GM03348 (cell line): ENCODE data around the gene PNMT.

Source experiments
- DNase-seq: peaks from one replicate; pipeline ENCODE4 v3.0.0; 2012; ENCODE audit warnings: low spot score

PNMT gene, protein sequence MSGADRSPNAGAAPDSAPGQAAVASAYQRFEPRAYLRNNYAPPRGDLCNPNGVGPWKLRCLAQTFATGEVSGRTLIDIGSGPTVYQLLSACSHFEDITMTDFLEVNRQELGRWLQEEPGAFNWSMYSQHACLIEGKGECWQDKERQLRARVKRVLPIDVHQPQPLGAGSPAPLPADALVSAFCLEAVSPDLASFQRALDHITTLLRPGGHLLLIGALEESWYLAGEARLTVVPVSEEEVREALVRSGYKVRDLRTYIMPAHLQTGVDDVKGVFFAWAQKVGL

DNA sequence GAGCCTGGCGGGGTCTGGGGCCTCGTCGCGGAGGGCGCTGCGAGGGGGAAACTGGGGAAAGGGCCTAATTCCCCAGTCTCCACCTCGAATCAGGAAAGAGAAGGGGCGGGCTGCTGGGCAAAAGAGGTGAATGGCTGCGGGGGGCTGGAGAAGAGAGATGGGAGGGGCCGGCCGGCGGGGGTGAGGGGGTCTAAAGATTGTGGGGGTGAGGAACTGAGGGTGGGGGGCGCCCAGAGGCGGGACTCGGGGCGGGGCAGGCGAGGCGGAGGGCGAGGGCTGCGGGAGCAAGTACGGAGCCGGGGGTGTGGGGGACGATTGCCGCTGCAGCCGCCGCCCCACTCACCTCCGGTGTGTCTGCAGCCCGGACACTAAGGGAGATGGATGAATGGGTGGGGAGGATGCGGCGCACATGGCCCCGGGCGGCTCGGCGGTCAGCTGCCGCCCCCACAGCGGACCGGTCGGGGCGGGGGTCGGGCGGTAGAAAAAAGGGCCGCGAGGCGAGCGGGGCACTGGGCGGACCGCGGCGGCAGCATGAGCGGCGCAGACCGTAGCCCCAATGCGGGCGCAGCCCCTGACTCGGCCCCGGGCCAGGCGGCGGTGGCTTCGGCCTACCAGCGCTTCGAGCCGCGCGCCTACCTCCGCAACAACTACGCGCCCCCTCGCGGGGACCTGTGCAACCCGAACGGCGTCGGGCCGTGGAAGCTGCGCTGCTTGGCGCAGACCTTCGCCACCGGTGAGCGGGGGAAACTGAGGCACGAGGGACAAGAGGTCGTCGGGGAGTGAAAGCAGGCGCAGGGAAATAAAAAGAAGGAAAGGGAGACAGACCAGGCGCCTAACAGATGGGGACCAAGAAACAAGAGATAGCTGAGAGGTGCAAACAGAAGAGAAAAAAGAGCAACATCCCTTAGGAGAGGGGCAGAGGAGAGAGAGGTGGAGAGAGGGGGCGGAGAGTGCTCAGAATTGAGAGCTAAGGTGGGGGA lies at the start of gene PNMT:
PNMT (plus strand) TSS at position 509 of the 980 bp plus-strand sequence; CDS start at position 532, 23 bp downstream.
- peak; percentile 72 for DNase-seq

DNA sequence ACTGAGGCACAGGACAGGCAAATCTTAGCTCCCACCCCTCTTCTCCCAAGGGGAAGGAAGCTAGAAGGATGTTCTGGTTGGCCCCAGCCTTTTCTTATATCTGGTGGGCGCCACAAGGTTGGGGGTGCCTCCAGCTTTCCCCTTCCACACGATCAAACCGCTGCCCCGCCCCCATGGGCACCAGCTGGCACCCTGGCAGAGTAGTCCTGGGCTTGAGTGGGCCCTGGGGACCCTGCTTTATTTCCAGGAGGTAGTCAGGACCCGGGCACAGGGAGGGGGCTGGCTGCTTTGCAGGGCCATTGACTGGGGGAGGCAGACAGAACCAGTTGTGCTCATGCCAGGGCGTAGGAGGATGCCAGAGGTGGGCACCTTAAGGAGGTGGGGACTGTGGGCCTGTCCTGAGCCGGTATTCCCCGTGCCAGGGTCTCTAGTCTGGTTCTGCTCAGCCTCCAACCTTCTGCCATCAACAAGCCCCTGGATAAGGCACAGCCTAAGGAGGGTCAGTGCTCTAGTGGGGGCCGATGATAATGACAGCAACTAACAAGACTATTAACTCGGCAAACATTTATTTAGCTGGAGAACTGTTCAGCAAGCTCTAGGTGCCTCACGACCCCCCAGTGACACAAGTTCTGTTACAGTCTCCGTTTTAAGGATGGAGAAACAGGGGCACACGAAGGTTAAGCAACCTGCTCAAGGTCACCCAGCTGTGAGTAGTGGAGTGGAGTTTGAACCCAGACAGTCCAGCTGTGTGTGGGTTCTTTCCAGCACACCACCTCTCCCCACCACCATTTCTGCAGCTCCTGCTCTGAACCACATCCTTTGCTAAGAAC lies 49.1 kb upstream of the PNMT start:
- DNase-seq: no peak

DNA sequence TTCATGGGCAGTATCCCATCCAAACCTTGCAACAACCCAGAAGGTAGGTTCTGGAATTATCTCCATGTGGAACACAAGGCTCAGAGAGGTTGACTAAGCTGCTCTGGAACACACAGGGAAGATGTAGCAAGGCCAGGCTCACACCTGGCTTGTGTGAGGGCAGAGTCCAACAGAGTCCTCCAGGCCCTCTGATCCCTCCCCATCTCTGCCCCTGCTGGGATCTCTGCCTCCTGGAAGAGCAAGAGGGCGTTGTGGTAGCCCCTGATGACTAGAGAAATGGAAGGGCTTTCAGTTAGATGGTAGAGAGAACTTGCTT lies 48.5 kb upstream of the PNMT start:
- DNase-seq: no peak

DNA sequence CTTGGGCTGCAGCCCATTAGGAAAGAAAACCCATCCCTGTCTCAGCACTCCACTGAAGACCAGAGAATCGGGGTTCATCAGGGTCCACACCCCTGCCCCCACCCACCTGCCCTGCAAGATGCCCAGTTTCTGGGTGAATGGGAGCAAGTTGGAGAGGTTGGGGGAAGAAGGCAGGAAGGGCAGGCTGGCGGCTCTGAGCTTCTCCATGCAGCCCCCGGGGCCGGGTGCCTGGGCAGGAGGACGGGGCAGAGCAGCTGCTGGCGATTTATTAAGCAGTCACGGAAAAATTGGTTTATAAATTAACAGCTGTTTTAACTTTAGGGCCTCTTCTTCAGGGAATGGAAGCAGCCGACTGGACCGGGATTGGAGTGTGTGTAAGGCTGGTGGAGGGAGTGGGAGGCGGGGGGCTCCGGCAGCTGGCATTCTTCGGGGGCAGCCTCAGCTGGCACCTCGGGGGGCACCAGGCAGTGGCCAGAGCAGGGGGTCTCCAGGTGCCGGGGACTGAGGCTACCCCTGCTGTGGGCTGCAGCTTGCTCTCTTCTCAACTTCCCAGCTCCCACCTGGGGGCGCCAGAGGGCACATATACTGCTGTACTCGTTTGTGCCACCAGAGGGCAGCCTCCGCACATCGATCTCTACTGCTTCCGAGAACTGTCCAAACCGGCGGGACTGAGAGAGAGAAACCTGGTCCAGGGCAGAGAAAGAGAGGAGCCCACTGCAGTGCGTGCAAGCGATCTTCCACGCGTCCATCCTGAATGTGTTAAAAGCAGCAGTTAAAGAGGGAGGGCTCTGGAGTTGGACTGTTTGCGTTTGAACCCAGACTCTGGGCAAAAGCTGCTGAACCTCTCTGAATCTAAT lies 46.5 kb upstream of the PNMT start:
- DNase-seq: peak; percentile 92

DNA sequence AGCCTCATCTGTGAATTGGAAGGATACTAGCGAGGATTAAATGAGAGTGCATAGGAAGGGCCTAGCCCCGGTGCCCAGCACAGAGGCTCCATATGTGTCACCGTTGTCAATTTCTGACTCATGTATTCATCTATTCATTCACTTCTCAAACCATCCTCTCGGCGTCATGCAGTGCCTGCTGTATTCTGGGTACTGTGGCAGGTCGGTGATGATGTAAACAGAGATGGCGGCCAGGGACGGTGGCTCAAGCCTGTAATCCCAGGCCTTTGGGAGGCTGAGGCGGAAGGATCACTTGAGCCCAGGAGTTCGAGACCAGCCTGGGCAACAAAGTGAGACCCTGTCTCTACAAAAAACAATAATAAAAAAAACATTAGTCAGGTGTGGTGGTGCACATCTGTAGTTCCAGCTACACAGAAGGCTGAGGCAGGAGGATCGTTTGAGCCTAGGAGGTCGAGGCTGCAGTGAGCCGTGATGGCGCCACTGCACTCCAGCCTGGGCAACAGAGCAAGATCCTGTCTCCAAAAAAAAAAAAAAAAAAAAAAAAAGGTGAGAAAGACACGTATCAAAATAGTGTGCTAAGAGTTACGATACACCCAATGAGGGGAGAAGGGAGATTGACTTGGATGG lies 45.8 kb upstream of the PNMT start:
- no peak for DNase-seq

DNA sequence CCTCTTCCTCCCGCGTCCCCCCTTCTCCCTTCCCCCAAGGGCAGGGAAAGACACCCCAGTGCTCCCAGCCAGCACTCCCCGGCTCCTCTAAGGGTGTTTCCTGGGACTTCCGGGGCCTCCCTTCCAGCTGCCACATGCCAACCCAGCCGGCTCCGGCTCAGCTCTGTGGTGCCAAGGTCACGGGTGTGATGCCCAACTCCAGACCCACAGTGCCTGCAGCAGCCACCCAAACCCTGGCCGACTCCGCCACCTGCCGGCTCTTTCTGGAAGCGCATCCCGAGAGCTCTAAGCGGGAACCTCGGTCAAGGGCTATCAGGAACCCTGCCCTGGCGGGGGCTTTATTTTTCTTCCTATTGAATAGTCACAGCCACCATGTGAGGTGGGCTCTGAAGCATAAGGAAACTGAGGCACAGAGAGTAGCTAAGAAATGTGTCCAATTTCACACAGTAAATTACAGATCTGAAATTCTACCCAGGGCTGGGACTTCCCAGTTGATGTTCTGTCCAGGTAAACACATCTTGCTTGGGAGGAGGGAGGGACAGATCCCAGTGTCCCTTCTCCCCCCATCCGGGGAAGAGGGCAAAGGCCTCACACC lies 44.8 kb upstream of the PNMT start:
- peak; percentile 90 for DNase-seq

DNA sequence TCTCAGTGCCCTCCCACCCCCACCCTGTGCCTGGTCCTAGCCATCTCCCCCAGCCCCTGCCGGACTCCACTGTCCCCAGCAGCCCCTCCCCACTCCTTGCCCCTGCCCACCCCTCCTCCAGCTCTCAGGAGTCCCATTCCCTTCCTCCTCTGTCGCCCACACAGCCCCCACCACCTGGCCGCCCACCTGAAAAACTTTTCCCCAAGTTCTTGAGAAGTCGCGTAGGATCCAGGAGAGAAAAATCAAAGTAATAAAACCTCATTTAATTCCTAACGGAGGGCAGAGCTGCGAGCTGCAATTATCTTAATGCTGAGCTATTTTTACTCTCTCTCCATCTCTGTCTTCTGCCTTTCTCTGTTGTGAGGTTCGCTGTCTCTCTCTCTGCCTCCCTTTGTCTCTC lies 43.9 kb upstream of the PNMT start:
- DNase-seq: no peak

DNA sequence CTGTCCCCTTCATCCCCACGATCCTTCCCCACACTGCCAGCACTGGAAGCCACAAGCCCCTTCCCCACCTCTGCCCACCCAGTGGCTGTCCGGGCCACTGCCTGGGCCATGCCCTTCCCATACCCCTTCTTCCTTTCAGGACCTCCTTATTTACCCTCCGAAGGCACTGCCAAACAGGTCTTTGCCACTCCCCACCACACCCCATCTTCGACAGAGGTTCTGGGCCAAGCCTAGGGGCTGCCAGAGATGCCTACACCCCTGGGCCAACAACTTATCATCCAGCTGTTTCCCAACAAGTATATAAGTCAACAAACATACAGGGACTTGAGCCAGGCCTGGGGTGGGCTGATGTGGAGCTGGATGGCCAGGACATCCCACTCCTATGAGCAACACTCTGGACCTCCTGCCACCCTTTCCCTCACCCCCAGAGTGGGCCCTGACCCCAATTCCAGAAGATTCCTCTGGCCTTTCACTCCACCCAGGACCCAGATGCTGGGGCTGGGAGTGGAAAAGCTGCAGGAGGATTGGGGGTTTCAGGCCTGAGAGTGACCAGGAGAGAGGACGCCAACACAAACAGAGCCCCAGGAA lies 43.0 kb upstream of the PNMT start:
- no peak for DNase-seq

DNA sequence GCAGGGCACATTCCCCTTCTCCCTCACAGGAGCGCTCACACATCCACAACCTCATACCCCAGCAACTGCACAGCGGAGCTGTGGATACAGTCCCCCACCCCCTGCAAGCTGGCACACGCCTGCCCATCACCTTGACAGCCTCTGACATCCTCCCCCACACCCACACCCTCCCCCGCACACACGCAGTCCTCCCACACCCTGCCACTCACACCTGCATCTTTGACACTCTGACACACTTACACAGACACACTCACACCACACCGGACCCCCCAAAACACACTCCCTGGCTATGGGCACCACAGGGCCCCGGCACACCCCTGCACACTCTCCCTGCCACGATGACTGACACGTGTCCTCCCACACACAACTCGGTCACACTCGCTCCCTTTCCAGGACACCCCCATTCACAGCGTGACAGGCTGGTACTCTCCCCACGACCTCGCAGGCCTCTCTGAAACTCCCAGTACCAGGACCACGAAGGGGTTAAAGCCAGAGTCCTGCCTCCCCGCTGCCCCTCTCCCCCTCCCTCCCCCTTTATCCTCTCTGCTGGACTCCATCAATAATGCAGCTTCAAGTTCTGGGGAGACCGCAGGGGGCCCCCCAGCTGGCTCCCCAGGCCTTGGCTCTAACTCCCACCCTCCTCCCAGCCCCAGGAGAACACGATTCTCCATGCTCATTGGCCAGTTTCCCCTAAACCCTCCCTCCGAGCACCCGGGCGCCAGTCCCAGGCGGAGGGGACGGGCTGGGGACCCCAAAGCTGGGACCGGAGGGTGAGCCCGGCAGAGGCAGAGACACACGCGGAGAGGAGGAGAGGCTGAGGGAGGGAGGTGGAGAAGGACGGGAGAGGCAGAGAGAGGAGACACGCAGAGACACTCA lies 41.8 kb upstream of the PNMT start, which contains the start of gene PPP1R1B:
PPP1R1B (plus strand) TSS at position 782 of the 876 bp plus-strand sequence. CDS start 441 bp downstream, outside the sequence.
- no peak for DNase-seq

DNA sequence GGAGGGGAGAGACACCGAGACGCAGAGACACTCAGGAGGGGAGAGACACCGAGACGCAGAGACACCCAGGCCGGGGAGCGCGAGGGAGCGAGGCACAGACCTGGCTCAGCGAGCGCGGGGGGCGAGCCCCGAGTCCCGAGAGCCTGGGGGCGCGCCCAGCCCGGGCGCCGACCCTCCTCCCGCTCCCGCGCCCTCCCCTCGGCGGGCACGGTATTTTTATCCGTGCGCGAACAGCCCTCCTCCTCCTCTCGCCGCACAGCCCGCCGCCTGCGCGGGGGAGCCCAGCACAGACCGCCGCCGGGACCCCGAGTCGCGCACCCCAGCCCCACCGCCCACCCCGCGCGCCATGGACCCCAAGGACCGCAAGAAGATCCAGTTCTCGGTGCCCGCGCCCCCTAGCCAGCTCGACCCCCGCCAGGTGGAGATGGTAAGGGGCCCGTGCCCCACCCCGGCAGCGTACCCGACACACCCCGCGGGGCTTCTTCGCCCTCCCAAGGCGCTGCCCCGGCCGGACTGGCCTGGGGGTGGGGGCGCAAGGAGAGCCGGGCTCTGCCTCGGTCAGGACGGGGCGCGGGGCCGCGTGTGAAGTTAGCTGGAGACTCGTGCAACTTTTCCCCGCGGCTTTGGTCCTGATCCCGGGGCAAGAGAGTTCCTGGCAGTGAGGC lies 41.1 kb upstream of the PNMT start:
- DNase-seq: no peak

DNA sequence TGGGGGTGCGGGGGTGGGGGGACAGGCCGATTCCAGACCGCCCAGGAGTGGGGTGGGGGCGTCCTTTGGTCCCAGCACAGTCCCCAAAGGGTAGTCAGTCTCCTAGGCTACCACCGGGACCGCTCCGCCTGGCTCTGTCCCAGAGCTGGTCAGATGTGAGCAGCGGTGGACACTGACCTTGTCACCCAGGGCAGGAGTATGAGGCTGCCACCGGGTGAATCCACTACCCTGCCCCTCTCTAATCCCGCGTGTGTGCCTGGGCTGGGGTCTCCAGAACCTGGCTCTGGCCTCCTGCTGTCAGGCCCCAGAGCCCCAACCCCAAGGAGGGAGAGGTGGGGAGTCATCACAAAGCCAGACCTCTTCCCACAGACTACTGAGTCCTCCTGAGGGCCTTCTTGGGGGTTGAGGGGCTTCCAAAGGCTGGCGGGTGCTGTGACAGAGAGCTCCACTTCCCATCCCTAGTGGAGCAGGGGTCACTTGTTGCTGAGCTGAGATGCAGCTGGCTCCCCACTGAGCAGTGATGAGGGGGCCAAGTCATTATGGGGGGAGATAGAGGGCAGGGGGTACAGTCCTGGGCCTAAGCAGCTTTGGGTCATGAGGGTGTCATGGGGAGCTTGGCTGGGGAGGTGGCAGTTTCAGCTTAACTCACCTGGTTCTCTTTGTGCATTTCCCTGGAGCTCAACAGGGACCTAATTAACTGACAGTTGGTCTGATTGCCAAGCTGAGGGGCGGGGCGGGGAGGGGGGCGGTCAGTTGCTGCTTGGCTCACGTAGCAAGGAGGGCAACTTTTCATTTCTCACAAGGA lies 40.3 kb upstream of the PNMT start:
- DNase-seq: no peak

DNA sequence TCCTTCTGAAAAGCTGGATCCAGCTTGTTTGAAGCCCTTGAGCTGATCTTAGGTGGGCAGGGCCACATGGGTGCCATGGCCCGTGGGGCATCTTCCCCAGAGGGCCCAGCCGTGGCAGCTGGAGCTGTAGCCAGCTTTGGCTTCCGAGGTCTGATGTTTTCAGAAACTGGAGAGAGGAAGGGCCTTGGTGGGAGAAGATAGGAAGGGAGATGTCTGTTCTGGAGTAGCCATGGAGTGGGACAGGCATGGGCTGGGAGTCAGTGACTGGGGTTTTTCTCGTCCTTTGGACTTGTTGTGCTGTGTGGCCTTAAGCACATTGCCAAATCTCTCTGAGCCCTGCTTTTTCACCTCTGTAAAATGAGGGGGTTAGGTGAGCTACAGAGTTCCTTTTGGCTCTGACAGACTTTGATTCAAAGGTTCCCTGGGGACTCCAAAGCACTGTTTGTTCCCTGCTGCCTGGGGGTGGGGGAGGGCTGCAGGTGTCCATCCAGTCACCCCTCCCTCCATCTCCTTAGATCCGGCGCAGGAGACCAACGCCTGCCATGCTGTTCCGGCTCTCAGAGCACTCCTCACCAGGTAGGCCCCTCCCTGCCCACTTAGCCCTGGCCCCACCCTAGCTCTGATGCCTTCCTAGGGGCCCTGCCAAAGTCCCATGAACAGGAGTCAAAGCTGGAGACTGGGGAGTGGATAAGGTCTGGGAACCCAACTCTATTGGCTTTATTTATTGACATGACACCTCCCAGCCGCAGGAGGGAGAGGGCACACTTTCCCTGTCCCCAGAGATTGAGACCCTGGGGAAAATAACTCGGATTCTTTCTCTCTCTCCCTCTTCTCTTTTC lies 39.4 kb upstream of the PNMT start:
- no peak for DNase-seq

DNA sequence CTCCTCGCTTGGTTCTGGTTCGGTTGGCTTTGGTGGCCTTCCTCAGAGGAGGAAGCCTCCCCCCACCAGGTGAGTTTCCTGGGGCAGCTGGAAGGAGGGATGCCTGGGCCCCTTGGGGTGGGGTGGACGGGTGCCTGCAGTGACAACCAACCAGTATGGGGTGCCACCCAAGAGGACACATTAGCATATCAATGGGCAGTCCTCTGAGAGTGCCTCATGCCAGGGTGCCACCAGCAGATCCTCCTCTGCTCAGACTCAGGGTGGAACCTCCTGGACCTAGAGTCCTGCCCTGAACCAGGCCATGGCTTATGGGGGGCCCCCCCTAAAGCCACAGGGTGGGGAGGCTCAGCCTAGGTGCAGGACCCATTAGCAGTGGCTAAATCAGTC lies 38.8 kb upstream of the PNMT start:
- DNase-seq: no peak

DNA sequence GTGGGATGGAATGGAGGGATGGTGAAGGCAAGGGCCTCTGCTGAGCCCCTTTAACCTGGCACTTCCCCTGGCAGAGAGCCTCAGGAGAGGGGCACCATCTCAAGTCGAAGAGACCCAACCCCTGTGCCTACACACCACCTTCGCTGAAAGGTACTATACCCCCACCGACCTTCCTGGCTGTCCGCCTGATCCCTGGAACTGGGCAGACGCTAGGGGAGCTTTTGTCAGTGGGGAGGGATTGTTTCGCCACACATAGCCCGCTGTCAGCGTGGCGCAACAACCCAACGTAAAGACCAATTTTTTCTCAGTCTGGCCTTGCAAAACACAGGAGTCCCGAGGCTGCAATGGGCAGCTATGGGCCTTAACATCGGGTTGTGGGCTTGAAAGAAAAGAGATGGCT lies 38.4 kb upstream of the PNMT start:
- no peak for DNase-seq

DNA sequence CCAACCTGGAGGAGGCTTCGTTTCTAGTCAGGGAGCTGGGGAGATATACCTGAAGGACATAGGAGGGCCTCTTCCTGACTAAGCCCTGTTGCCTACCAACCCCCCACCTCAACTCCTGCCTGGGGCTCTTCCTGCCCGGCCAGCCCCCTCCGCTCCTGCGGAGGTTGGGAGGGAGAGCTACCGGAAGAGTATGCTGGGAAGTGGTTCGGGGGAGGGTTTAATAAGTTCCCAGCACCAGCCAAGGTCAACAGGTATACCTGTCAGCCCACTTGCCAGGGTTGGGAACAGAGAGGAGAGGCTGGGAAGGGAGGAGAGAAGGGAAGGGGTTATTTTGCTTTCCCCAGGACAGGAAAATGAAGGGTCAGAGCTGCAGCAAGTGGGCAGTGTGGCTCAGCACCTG lies 36.9 kb upstream of the PNMT start:
- no peak for DNase-seq

DNA sequence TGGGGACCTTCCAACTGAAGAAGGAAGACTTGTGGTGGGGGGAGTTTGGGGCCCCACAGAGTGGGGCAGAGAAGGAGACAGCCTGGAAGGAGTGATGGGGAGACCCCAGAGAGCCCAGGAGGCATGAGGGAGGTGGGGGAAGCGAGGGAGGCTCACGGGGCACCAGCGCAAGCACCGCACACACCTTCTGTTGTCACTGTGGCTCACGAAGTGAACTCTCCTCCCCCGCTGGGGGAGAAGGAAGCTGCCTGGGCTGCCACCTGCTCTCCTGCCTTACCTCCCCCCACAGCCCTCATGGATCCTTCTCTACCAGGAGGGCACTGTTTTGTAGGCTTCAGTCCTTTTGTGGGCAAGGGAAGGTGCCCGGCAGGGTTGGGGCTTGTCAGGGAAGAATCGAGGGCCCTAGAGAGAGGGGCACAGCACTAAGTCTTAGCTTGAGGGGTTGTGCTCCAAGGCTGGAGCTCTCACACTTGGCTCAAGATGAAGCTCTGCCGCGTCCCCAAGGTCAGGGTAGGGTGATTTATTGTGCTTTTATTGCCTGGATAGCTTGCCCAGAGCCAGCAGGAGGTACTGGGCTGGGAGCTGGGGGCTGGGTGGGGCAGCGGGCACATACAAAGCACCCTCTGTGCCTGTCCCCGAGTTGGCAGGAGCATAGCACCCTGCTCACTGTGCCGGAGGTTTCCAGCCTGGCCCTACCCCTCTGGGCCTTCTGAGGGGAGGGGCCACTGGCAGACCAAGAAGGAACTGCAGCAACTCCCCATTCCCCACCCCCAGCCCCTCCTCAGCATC lies 35.9 kb upstream of the PNMT start:
- DNase-seq: no peak
